ENCODE measurements around the gene CCDC68. TPM values are rescaled to one million over a fixed set of nuclear protein-coding genes. Genes with fewer than 3 reads are reported as not detected.

Gene CCDC68
- total and polyA plus RNA-seq, 2 of the 8 experiments (the other 6 are each of a cell fraction or from before 2014, with no cell fraction given) = 0.06 to 0.80 TPM

DNA sequence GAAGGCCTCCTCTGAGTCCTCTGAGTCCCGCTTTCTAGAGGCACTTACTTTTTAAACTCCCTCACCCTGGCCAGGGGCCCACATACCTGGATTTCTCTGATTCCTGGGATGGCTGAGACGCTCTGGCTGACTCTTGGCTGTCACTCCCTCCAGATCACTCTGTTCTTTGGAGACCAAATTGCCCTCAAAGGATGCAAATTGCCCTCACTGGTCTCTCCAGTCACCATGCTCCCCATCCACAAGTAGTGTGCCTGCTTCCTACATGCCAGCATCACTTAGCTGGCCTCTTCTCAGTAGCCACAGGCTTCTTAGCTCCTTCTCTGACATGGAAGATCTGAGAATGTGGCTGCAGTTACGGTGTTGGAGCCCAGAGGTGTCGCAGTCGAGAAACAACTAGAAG is 41.3 kb upstream of the CCDC68 start (continued):
- TF ChIP-seq, protein P1, sequence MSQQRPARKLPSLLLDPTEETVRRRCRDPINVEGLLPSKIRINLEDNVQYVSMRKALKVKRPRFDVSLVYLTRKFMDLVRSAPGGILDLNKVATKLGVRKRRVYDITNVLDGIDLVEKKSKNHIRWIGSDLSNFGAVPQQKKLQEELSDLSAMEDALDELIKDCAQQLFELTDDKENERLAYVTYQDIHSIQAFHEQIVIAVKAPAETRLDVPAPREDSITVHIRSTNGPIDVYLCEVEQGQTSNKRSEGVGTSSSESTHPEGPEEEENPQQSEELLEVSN (IDR thresholded peaks at IDR 0.05) = no peak

Measured in H1 (cell line).